Neural progenitor cell (in vitro differentiated cells): Measurements from ENCODE around the gene SYNJ2. TPM values are rescaled to one million over a fixed set of nuclear protein-coding genes. Genes with fewer than 3 reads are reported as not detected.

Experiments used
- DNase-seq: peaks from one replicate; pipeline ENCODE4 v3.0.0-alpha.2; 2016; ENCODE audit warnings: low spot score
- H2AFZ ChIP-seq: fragments of 200-600 bp; sonication (generic); replicated peaks from 2 replicates; pipeline ENCODE4 v1.6.1; 2016; ENCODE audit warnings: antibody characterized with exemption
- H3F3A ChIP-seq: fragments of 200-600 bp; sonication (generic); 2 replicates; pipeline ENCODE4 v1.6.1; 2016; ENCODE audit warnings: antibody characterized with exemption, low read depth
- H3K27ac ChIP-seq: fragments of 200-600 bp; sonication (generic); 2 replicates; pipeline ENCODE4 v1.5.1; 2016; ENCODE audit warnings: mild to moderate bottlenecking
- H3K27me3 ChIP-seq: fragments of 200-600 bp; sonication (generic); 2 replicates; pipeline ENCODE4 v1.6.1; 2016; ENCODE audit warnings: mild to moderate bottlenecking, moderate library complexity
- H3K36me3 ChIP-seq: fragments of 200-600 bp; sonication (generic); 2 replicates; pipeline ENCODE4 v1.5.1; 2016
- H3K4me1 ChIP-seq: fragments of 200-600 bp; sonication (generic); 2 replicates; pipeline ENCODE4 v1.6.1; 2016; ENCODE audit warnings: mixed run types
- H3K4me2 ChIP-seq: fragments of 200-600 bp; sonication (generic); 2 replicates; pipeline ENCODE4 v1.6.1; 2016
- H3K4me3 ChIP-seq: fragments of 200-600 bp; sonication (generic); 2 replicates; pipeline ENCODE4 v1.5.1; 2016
- H3K79me2 ChIP-seq: fragments of 200-600 bp; sonication (generic); 2 replicates; pipeline ENCODE4 v1.6.1; 2016; ENCODE audit warnings: low read depth
- H3K9ac ChIP-seq: fragments of 200-600 bp; sonication (generic); 2 replicates; pipeline ENCODE4 v1.6.1; 2016
- H3K9me3 ChIP-seq: fragments of 200-600 bp; sonication (generic); 2 replicates; pipeline ENCODE4 v1.5.1; 2016; ENCODE audit warnings: low read depth
- H4K20me1 ChIP-seq: fragments of 200-600 bp; sonication (generic); 2 replicates; pipeline ENCODE4 v1.6.1; 2016; ENCODE audit warnings: low read depth
- H3K27ac Mint-ChIP-seq: 3 replicates; pipeline ENCODE4 v1.8.0; 2021; ENCODE audit warnings: mixed read lengths
- H3K27me3 Mint-ChIP-seq: 2 replicates; pipeline ENCODE4 v1.8.0; 2022; ENCODE audit warnings: low read depth, mild to moderate bottlenecking, inconsistent platforms, moderate library complexity, mixed read lengths; ENCODE audit not compliant: insufficient read depth
- H3K36me3 Mint-ChIP-seq: 3 replicates; pipeline ENCODE4 v1.8.0; 2021; ENCODE audit warnings: mixed read lengths
- H3K4me1 Mint-ChIP-seq: 3 replicates; pipeline ENCODE4 v1.8.0; 2021; ENCODE audit warnings: mixed read lengths
- H3K4me3 Mint-ChIP-seq: 3 replicates; pipeline ENCODE4 v1.8.0; 2021; ENCODE audit warnings: mild to moderate bottlenecking, moderate library complexity, mixed read lengths
- H3K9me3 Mint-ChIP-seq: 3 replicates; pipeline ENCODE4 v1.8.0; 2020; ENCODE audit warnings: mixed read lengths
- CTCF ChIP-seq: fragments of 200-600 bp; sonication (generic); IDR thresholded peaks from 2 replicates; pipeline ENCODE4 v1.5.1; 2017; ENCODE audit warnings: antibody characterized with exemption, mild to moderate bottlenecking
- EZH2 ChIP-seq: fragments of 200-600 bp; sonication (generic); IDR thresholded peaks from 2 replicates; pipeline ENCODE4 v1.6.1; 2017; ENCODE audit warnings: antibody characterized with exemption, mild to moderate bottlenecking, moderate library complexity
- EZH2phosphoT487 ChIP-seq: fragments of 200-600 bp; sonication (generic); IDR thresholded peaks from 2 replicates; pipeline ENCODE4 v1.6.1; 2017; ENCODE audit warnings: antibody characterized with exemption
- total RNA-seq: library from RNA; depleted of rRNA; stranded (reverse); fragments of >200 nt; gene quantifications from 2 replicates; pipeline ENCODE4 v1.2.3, GENCODE V29; 2015; ENCODE audit warnings: low replicate concordance

Gene SYNJ2
- total RNA-seq, 1 donor from 2014 or later, result 4.8 TPM

- Histone ChIP-seq H2AFZ (no peak overlapping the region), H3K9me3 (no peaks in the 10 kb centered on the region), H3K27me3 (peaks cover 50% of the 10 kb centered on the region), H3K27ac (no peak overlapping the region), H3K4me3 (no peak overlapping the region), H3K79me2 (no peaks in the 10 kb centered on the region), H3K9ac (no peak overlapping the region), H3K4me1 (peaks cover 13% of the 10 kb centered on the region), H4K20me1 (peaks cover 7% of the 10 kb centered on the region), H3K4me2 (no peak overlapping the region), H3K36me3 (no peaks in the 10 kb centered on the region), H3F3A (peaks cover 14% of the 10 kb centered on the region)
- no peak overlapping the region for H3K27ac Mint-ChIP-seq
- DNase-seq, result no peak
- H3K36me3 Mint-ChIP-seq, result no peaks in the 10 kb centered on the region
- TF ChIP-seq CTCF, result no peak
- TF ChIP-seq EZH2, result no peak
- no peak for TF ChIP-seq EZH2phosphoT487
- H3K4me1 Mint-ChIP-seq, result peaks cover 19% of the 10 kb centered on the region
- no peaks in the 10 kb centered on the region for H3K9me3 Mint-ChIP-seq
- peaks cover 8% of the 10 kb centered on the region for H3K27me3 Mint-ChIP-seq
- H3K4me3 Mint-ChIP-seq, result peak overlapping the region; percentile 29
Observed at GRCh38 chr6:157984128-157984527, 2.5 kb downstream of the SYNJ2 start.

GRCh38 chr6:157984686-157985225, 3.1 kb downstream of the SYNJ2 start:
- H3K36me3 Mint-ChIP-seq, result no peaks in the 10 kb centered on the region
- peaks cover 7% of the 10 kb centered on the region for H4K20me1 ChIP-seq
- H3K4me1 ChIP-seq, result peaks cover 13% of the 10 kb centered on the region
- peaks cover 21% of the 10 kb centered on the region for H3K4me1 Mint-ChIP-seq
- H3K27me3 ChIP-seq, result peaks cover 48% of the 10 kb centered on the region
- H3K9me3 Mint-ChIP-seq, result no peaks in the 10 kb centered on the region
- H3K4me3 Mint-ChIP-seq, result no peak overlapping the region
- H3K36me3 ChIP-seq, result no peaks in the 10 kb centered on the region
- H3K27ac Mint-ChIP-seq, result no peak overlapping the region
- no peak overlapping the region for H2AFZ ChIP-seq
- H3K79me2 ChIP-seq, result no peaks in the 10 kb centered on the region
- H3K4me2 ChIP-seq, result no peak overlapping the region
- no peak for DNase-seq
- H3K27me3 Mint-ChIP-seq, result peaks cover 8% of the 10 kb centered on the region
- peaks cover 14% of the 10 kb centered on the region for H3F3A ChIP-seq
- H3K9me3 ChIP-seq, result no peaks in the 10 kb centered on the region
- H3K27ac ChIP-seq, result no peak overlapping the region
- H3K9ac ChIP-seq, result no peak overlapping the region
- H3K4me3 ChIP-seq, result no peak overlapping the region
- TF ChIP-seq EZH2 (no peak), CTCF (no peak), EZH2phosphoT487 (no peak)

GRCh38 chr6:157985378-157986155, 3.9 kb downstream of the SYNJ2 start:
- H3K27ac ChIP-seq, result no peak overlapping the region
- Mint-ChIP-seq H3K27me3 (peaks cover 5% of the 10 kb centered on the region), H3K4me1 (peaks cover 26% of the 10 kb centered on the region), H3K9me3 (no peaks in the 10 kb centered on the region), H3K27ac (no peak overlapping the region), H3K36me3 (no peaks in the 10 kb centered on the region), H3K4me3 (no peak overlapping the region)
- H3K36me3 ChIP-seq, result no peaks in the 10 kb centered on the region
- H3K4me2 ChIP-seq, result peak overlapping the region; percentile 14
- no peaks in the 10 kb centered on the region for H3K9me3 ChIP-seq
- H3K9ac ChIP-seq, result no peak overlapping the region
- peaks cover 10% of the 10 kb centered on the region for H3F3A ChIP-seq
- H3K79me2 ChIP-seq, result no peaks in the 10 kb centered on the region
- DNase-seq, result no peak
- TF ChIP-seq CTCF (no peak), EZH2phosphoT487 (no peak), EZH2 (no peak)
- H3K4me3 ChIP-seq, result no peak overlapping the region
- H2AFZ ChIP-seq, result no peak overlapping the region
- H3K27me3 ChIP-seq, result peaks cover 40% of the 10 kb centered on the region
- peaks cover 7% of the 10 kb centered on the region for H4K20me1 ChIP-seq
- peaks cover 13% of the 10 kb centered on the region for H3K4me1 ChIP-seq
